ENCODE measurements around the gene GDF11. TPM values are rescaled to one million over a fixed set of nuclear protein-coding genes. Genes with fewer than 3 reads are reported as not detected.

The GDF11 gene
- total RNA-seq, 6 experiments from 2014 or later = 0.25 to 0.95 (median 0.54) TPM

GRCh38 chr12:55705782-55706402 lies 37.0 kb upstream of the GDF11 start:
- no peak overlapping the region for H3K27ac ChIP-seq
- H3K4me1 ChIP-seq = peaks cover 0 to 26% (median 0%) of the 10 kb centered on the region in 4 donors
- 40% methylated on average over 5 of the region's 5 CpGs for WGBS (ENCODE audit: insufficient coverage, low coverage, low lambda C conversion rate, missing lambda C conversion rate)
- H3K36me3 ChIP-seq = no peaks in the 10 kb centered on the region
- peak in 2 of 4 donors; percentile 15 to 33 for ATAC-seq
- no peak for DNase-seq
- no peaks in the 10 kb centered on the region for H3K9me3 ChIP-seq
- no peak overlapping the region for H3K4me3 ChIP-seq
- intact Hi-C loops (cut with DNase I) = no loop called here
- no peak for TF ChIP-seq POLR2A (IDR thresholded peaks at IDR 0.05)
- TF ChIP-seq CTCF (IDR thresholded peaks at IDR 0.05) = peak in 3 of 4 donors; percentile 17 to 43 (median 31)
- H3K27me3 ChIP-seq = no peaks in the 10 kb centered on the region

GRCh38 chr12:55706568-55707218 lies 36.2 kb upstream of the GDF11 start:
- ATAC-seq = no peak
- no peak for DNase-seq
- H3K27me3 ChIP-seq = no peaks in the 10 kb centered on the region
- intact Hi-C loops (cut with DNase I) = no loop called here
- no CpG with 5 or more reads among the region's 2 CpGs for WGBS (ENCODE audit: insufficient coverage, low coverage, low lambda C conversion rate, missing lambda C conversion rate)
- H3K27ac ChIP-seq = no peak overlapping the region
- no peaks in the 10 kb centered on the region for H3K9me3 ChIP-seq
- peaks cover 0 to 32% (median 0%) of the 10 kb centered on the region in 4 donors for H3K4me1 ChIP-seq
- TF ChIP-seq CTCF (IDR thresholded peaks at IDR 0.05) (no peak), POLR2A (IDR thresholded peaks at IDR 0.05) (no peak)
- H3K4me3 ChIP-seq = peak overlapping the region in 1 of 3 donors; percentile 56
- no peaks in the 10 kb centered on the region for H3K36me3 ChIP-seq

GRCh38 chr12:55707219-55707671 lies 35.7 kb upstream of the GDF11 start:
- DNase-seq (no peak), ATAC-seq (peak; percentile 7 to 36 (median 16))
- peak overlapping the region; percentile 50 to 56 (median 52) for H3K4me3 ChIP-seq
- H3K9me3 ChIP-seq = no peaks in the 10 kb centered on the region
- intact Hi-C loops (cut with DNase I) = no loop called here
- 13% methylated on average over 14 of the region's 22 CpGs for WGBS (ENCODE audit: insufficient coverage, low coverage, low lambda C conversion rate, missing lambda C conversion rate)
- H3K4me1 ChIP-seq = peaks cover 0 to 37% (median 0%) of the 10 kb centered on the region in 4 donors
- no peak for TF ChIP-seq POLR2A (IDR thresholded peaks at IDR 0.05)
- no peak for TF ChIP-seq CTCF (IDR thresholded peaks at IDR 0.05)
- H3K27ac ChIP-seq = no peak overlapping the region
- no peaks in the 10 kb centered on the region for H3K36me3 ChIP-seq
- H3K27me3 ChIP-seq = no peaks in the 10 kb centered on the region

- DNase-seq = peak; percentile 74 to 78 (median 75)
- Histone ChIP-seq H3K36me3 (no peaks in the 10 kb centered on the region), H3K9me3 (no peaks in the 10 kb centered on the region), H3K4me1 (peaks cover 0 to 44% (median 0%) of the 10 kb centered on the region in 4 donors), H3K27me3 (no peaks in the 10 kb centered on the region), H3K27ac (no peak within 1 kb of the TSS), H3K4me3 (peak within 1 kb of the TSS; percentile 50 to 56 (median 52))
- 2% methylated on average over 21 of the region's 39 CpGs for WGBS (ENCODE audit: insufficient coverage, low coverage, low lambda C conversion rate, missing lambda C conversion rate)
- intact Hi-C loops (cut with DNase I) = no loop called here
- TF ChIP-seq CTCF (IDR thresholded peaks at IDR 0.05) (no peak), POLR2A (IDR thresholded peaks at IDR 0.05) (no peak)
- ATAC-seq = peak; percentile 65 to 88 (median 82)
These were observed 34.9 kb upstream of the GDF11 start, which contains the start of gene ITGA7 for GRCh38 chr12:55707841-55708694. Gene ITGA7, minus strand, starts transcription at chr12:55707904. Its CDS starts 222 bp downstream, at chr12:55707682.
